Umbilical cord (tissue), 2 donors: ENCODE results near the gene IQGAP2. TPM values are rescaled to one million over a fixed set of nuclear protein-coding genes. Genes with fewer than 3 reads are reported as not detected.

Experiments
- DNase-seq: peaks from one replicate; pipeline ENCODE4 v3.0.0-alpha.2; 2015; ENCODE audit warnings: low spot score
- total RNA-seq: library from RNA; depleted of rRNA; stranded (reverse); fragments of >200 nt; gene quantifications from one replicate; pipeline ENCODE4 v1.2.3, GENCODE V29; 2014; ENCODE audit warnings: low replicate concordance; ENCODE audit not compliant: insufficient read depth

The IQGAP2 gene
- total RNA-seq, 1 donor from 2014 or later, result 32.3 TPM

GRCh38 chr5:76475385-76475784, 72.3 kb downstream of the IQGAP2 start:
- no peak for DNase-seq

GRCh38 chr5:76475936-76476335, 72.9 kb downstream of the IQGAP2 start:
- DNase-seq, result no peak

GRCh38 chr5:76476474-76477038, 73.5 kb downstream of the IQGAP2 start:
- DNase-seq, result no peak

GRCh38 chr5:76477061-76477460, 74.0 kb downstream of the IQGAP2 start:
- no peak for DNase-seq

GRCh38 chr5:76477571-76477970, 74.5 kb downstream of the IQGAP2 start:
- DNase-seq, result no peak

- DNase-seq, result no peak
Measured at GRCh38 chr5:76479281-76479680, 76.2 kb downstream of the IQGAP2 start.

GRCh38 chr5:76479973-76480667, 77.0 kb downstream of the IQGAP2 start:
- DNase-seq, result no peak

- no peak for DNase-seq
Measured at GRCh38 chr5:76482984-76483383, 79.9 kb downstream of the IQGAP2 start.

GRCh38 chr5:76483433-76483832, 80.3 kb downstream of the IQGAP2 start:
- DNase-seq, result no peak

- DNase-seq, result no peak
Measured at GRCh38 chr5:76483881-76484280, 80.8 kb downstream of the IQGAP2 start.

- DNase-seq, result no peak
Measured at GRCh38 chr5:76485511-76485910, 82.4 kb downstream of the IQGAP2 start.

GRCh38 chr5:76487386-76487785, 84.3 kb downstream of the IQGAP2 start:
- no peak for DNase-seq

GRCh38 chr5:76487821-76488220, 84.7 kb downstream of the IQGAP2 start:
- no peak for DNase-seq

- no peak for DNase-seq
Measured at GRCh38 chr5:76488969-76489368, 85.9 kb downstream of the IQGAP2 start.

- DNase-seq, result no peak
Measured at GRCh38 chr5:76489877-76490688, 87.0 kb downstream of the IQGAP2 start.

GRCh38 chr5:76490960-76491359, 87.9 kb downstream of the IQGAP2 start:
- DNase-seq, result no peak

GRCh38 chr5:76492819-76493189, 89.7 kb downstream of the IQGAP2 start:
- DNase-seq, result no peak

GRCh38 chr5:76493190-76493837, 90.2 kb downstream of the IQGAP2 start:
- no peak for DNase-seq

GRCh38 chr5:76494201-76494600, 91.1 kb downstream of the IQGAP2 start:
- no peak for DNase-seq

- DNase-seq, result no peak
Measured at GRCh38 chr5:76495870-76496269, 92.8 kb downstream of the IQGAP2 start.

GRCh38 chr5:76497065-76497460, 94.0 kb downstream of the IQGAP2 start:
- no peak for DNase-seq

GRCh38 chr5:76497986-76498717, 95.1 kb downstream of the IQGAP2 start:
- DNase-seq, result no peak
